Dedifferentiated amniotic fluid mesenchymal stem cell (primary cell): Measurements from ENCODE around the gene RTKN2.

Source experiments
- DNase-seq: peaks from one replicate; pipeline ENCODE4 v3.0.0-alpha.2; 2016; ENCODE audit errors: extremely low spot score

The RTKN2 gene

DNA sequence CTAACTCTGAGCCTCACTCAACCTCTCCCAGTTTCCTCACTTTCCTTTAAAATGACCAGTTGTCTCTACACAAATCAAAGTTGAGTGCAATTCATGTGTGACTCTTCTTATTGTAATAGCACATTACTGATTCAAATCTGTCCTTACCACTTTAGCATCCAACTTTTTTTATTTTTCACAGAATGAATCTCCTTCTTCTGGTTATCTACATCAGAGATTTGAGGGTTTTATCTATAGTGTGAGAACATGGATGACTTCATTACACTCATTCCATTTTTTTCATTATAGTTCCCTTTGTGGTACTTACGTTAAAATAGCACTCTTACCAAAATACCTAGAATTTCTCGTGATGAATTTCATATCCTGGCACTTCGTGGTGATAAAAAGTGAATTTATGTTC is 43.3 kb downstream of the RTKN2 start:
- no peak for DNase-seq

DNA sequence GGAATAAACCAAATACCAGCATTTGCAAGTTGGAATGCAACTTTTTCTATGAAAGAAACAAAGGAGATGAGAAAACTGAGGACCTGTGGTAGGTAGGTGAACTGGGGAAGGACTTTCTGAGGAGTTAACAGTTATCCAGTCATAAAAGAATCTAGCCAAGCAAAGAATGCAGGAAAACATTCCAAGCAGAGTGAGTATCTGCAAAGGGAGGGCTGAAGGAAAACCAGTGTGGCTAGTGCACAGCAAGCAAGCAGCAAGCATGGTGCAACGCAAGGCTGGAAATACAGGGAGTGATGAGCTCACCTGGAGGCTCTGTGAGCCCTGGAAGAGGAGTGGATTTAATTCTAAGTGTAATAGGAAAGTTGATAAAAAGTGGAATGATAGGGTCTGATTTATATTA is 44.0 kb downstream of the RTKN2 start:
- DNase-seq = peak; percentile 31

DNA sequence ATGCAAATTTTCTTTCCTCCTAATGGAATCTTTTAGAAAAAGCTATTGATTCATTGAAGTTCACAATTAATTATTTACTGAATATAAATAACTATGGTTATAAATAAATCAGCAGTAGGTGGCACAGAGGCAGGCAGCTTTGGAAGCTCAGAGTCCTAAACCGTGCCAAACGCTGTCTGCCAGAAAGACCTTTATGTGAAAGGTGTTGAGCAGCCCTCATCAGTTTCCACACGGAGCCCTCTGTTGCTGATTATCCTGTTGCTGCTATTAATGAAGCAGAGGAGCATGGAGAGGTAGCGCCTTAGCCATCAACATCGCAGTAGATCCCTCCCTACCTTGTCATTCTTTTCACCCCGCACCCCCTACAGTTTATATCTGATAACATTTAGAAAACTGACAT is 51.0 kb downstream of the RTKN2 start:
- DNase-seq = no peak

DNA sequence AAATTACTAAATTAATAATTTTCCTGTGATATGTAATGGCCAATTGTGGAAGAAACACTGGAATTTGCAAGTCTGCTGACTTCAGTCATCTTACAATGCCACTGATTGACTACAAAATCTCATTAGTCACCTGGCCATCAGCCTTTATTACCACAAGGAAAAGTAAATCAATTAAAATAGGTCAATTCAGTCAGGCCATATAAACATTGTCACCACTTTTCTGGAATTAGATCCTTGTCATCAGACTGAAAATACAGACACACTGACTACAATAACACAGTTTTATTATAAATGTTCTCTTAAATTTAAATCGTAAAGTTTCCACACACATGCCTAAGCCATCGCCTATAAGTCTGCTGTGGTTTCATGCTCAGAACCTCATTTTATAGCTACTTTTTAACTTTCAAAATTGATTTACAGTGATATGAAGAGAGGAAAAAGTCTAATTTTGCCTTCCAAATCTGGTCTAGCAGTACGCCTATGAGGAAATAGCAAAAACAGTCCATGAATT is 54.2 kb downstream of the RTKN2 start:
- no peak for DNase-seq

DNA sequence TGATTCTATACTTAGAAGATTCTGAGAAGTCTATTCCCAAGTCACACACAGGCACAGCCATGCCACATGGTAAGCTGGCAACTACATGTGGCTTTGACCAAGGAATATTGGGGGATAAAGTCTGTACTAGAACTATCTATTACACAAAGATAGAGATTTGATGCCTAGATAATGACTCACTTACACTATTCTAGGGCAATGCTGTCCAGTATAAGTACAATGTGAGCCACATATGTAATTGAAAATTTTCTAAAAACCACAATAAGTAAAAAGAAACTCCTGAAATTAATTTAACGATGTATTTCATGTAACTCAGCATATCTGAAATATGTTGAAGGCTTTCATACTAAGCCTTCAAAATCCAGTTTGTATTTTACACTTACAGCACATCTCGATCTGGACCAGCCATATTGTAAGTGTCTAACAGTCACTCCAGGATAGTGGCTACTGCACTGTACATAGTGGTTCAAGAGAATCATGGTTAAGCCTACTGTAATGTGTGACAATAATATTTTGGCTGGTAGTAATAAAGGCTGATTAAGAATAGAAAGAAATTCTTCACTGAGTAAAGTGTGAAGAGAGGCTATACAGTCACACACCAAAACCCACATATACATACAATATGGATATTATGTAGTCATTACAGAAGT is 62.8 kb downstream of the RTKN2 start:
- no peak for DNase-seq

DNA sequence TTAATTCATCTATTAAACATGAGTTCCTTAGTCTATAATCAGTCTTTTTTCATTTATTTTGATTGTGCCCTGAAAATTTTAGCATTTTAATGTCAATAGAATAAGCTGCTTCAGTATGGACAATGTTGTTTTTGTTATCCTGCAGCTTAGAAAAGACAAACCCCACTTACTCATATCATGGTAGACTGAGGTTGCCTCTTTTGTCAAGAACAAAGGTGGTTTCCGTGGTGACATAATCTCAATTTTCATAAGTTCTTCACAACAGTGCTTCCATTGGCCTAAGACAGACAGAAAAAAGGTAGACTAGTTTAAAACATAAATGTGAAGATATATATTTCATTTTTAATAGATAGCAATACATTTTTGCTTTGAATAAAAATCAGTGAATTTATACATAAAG is 69.1 kb downstream of the RTKN2 start:
- no peak for DNase-seq

DNA sequence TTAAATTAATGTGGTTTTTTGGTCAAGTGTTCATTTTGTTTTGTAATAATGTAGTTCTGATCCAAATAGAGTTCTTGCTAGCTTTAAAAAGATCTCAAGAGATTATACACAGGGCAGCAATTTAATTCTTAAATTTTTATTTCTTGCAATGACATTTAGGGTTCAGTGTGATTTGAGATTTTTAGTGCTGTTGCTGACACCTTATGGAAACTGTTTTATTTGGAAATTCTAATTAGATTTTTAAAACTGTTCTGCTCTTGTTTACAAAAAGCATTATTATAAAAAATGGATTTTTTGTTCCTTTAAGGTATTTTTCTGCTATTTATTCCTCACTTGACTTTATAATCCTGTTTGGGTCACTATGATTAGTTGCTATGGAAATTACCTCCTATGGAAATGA is 72.1 kb downstream of the RTKN2 start:
- no peak for DNase-seq

DNA sequence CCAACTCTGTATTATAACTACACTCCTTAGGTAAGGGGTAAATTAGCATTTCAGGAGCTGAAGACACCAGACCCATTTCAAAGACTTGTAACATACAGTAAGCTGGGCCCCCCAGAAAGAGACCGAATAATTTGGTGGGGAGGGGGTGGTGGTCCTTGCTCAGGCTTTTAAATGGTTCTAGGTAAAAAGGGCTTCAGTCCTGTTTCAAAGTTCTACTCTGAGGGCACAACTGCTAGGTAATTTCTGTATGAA is 73.0 kb downstream of the RTKN2 start:
- DNase-seq = no peak

DNA sequence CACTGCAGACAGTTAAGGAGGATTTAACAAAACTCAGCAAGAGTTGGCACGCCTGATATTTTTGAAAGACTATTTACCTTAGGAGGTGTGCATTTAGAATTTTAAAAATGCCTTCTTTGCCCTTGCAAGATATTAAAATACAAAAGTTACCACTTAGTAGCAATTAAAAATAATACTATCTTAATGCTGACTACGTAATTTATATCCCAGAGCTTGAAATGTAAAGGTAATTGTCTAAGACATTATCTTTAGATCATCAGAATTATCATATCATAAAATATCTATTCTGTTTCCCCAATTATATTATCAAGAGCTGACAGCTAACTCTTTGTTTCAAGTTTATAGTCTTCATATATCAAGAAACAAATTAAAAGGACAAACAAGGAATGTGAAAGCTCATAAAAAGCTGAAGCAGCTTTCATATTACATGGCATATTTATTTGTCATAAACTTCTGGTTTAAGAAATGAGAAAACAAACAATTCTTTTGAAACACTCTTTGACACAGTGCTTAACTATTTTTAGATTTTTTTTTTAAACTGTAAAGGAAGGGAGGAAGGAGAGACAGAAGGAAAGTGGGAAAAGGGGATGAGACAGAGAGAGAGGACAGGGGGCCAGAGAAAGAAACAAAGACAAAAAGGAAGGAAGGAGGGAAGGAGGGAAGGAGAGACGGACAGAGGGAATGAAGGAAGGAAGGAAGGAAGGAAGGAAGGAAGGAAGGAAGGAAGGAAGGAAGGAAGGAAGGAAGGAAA is 73.5 kb downstream of the RTKN2 start:
- DNase-seq = no peak

DNA sequence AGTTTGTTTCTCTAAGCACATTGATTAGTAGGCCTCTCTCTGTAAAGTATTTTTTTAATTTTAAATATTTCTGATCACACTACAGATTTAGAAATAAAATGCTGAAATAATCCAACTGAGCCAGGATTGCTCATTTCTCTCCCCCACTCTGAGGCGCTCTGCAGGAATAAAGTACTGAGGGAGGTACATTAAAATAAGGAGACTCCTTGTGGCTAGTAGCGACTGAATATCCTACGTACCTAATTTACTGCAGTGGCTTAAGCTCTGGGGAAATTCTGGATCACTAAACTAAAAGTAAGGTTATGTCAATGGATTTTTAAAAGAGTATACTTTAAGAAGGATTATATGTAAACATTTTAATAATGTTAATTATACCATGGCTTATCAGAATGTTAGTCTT is 75.2 kb downstream of the RTKN2 start:
- DNase-seq = no peak

DNA sequence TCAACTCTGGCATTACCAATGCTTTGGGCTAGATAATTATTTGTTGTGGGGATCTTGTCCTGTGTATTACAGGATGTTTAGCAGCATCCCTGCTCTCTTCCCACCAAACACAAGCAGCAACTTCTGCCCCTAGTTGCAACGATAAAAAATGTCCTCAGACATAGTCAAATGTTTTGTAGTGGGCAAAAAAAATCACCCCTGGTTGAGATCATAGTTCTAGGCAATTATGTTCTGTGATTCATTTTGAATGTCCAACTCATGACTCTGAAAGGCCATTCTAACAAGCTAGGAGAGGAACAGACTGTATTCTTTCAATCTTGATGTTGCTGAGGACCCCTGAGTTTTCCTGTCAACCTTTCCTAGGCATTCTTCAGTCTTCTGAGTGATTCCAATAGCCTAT is 79.5 kb downstream of the RTKN2 start:
- no peak for DNase-seq

DNA sequence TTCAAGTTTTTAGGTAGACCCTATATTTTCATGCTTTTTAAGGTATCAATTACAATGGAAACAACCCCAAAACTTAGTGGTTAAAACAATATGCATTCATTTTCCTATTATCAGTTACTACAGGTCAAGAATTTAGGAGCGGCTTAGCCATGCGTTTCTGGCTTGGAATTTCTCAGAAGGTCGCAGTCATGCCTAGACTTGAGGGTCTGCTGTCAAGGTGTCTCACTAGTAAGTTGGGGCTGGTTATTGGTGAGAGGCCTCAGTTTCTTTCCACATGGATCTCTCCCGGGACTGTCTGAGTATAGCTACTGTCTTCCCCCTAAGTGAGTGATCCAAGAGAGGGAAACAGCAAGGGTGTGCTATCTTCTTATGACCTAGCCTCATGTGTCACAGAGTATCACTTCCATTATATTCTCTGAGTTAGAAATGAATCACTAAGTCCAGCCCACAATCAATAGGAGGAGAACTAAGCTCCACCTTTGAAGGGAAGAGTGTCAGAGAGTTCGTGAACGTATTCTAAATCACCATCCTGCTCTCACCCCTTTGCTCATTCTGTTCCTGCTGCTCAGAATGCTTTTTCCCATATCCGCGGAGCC is 80.5 kb downstream of the RTKN2 start:
- DNase-seq = no peak

DNA sequence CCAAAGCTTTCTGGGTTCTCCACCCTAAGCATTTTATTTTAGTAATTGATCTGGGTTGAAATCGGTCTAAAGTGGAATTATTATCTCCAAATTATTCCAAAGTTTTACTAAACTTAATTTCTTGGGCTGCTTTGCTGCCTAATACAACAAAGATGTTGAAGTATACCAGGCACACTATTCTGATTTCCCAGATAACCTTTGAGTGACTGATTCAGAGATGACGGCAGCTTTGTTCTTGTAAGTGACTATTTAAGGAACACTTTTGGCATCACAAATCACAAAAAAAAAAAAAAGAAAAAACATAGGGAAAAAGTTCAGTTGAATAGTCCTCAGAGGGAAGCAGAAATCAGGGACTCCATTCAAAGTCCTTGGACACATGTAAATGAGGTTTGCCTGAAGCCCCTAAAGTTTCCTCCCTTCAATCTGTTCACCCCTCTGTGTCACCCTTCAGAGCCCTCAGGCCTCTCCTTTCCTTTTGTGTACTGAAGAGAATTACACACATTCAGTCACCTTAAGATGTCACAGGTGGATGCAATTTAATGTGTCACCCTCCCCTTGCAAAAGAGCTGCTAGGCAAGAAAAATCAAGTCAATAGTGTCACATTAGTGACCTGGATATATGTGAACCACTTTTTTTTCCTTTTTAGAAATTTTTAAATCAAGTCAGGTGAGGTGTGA is 81.5 kb downstream of the RTKN2 start:
- no peak for DNase-seq

DNA sequence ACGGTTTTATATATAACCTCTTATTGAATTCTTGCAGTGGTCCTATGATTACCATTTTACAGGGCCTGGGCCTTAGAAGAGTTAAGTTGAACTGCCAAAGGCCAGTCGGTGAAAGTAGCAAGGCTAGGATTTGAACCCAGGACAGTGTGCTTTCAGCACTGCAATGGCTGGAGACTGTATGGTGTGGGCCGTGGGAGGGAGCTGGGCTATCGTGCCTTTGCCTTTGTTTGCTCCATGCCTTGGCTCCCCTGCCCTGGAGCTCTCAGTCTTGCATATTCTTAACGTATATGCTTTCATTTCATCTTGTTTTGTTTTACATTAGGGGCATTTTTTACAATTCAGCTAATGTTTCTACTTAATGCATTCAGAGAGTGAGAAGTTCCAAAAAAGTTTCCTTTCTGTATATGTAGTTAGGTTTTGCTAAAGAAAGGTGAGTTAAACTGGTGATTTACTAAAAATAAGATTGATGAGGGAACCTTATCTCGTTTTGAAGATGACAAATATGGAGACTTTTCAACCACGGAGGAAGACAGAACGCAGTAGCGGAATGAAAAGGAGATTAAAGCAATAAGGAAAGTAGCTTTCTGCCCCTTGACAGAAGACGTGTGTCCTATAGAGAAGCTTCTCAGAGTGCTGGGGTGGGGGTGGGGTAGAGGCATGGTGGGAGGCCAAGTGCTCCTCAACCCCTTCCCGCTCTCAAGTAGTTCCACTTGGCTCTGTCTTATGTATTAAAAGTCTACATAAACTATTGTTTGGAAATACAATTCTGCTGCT is 82.5 kb downstream of the RTKN2 start:
- no peak for DNase-seq

DNA sequence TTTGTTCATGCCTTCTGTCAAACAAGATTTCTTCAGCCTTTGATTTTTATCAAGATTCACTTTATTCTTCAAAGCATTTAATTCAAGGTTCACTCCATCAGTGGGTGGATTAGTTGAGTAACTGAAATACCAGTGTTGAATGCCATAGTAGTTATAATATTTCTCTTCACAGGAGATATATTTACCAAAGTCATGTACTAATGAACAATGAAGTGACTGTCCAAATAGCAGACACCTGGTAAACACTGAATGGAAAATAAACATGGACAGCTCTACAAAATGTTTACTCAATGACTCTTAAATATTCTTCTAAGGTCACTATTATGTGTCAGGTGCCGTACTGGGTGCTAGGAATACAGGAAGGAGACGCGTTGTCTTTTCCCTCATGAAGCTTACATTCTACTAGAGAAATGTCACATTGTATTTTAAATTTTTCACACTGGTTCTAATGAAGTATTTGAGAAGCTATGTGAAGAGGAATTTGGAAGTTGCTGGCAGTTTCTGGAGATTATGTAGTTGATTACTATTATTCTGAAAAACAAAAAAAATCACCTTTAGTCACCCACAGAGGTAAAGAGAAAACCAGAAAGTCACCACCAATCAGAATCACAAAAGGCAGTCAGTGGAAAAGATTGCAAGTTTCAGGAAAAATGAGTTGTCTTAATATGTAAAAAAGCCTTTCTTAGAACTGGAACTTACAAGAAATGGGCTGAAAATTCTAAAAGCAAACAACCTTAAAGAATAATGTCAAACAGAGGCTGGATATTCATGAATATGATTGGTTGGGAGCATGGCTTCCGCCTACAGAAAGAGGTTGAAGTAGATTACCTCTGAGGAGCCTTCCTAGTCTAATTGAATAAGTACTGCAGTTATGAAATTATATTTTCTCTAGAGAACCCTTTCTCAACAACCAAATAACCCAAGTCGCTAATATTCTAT is 84.5 kb downstream of the RTKN2 start:
- no peak for DNase-seq

DNA sequence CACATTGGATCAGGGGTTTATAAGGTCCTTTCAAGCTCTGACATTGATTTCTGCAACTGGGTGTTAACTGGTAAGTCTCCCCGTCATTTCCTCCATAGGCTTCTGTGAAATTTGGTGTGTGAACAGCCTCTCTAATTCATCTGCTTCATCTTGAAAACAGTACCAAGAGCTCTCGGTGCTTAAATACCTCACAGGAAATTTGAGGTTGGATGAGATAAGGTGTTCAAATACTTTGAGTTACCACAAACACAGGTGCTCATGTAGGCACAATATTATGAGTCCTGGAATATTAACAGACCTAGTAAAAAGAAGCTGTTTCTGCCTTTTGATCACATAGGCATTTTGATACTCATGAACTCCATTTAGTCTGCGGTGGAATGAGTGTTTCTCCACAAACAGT is 85.2 kb downstream of the RTKN2 start:
- DNase-seq = no peak

DNA sequence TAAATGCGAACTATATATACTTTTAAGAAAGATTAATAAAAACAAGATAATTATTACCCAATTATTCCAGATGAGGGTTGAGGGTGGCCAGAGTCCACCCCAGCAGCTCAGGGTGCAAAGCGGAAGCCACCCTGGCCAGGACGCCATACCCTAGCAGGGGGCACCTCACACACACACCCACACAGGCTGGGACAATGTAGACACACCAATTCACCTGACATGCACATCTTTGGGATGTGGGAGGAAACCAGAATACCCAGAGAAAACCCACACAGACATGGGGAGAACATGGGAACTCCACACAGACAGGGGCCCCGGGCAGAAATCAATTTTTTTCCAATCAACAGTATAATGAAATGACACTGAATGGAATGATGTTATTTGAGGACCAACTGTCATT is 86.0 kb downstream of the RTKN2 start:
- no peak for DNase-seq

DNA sequence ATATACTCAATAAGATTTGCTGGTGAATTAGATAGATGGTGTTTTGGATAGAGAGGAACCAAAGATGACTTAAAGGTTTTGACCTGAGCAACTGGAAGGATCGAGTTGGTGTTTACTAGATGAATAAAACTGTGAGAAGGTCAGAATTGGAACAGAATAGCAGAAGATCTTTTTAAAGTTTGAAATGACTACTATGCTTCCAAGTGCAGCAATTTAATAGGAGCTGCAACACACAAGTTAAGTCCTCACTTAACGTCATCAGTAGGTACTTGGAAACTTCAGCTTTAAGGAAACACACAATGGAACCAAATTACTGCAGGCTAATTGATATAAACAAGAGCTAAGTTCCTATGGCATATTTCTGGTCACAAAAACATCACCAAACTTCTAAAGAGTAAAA is 86.5 kb downstream of the RTKN2 start:
- DNase-seq = no peak

DNA sequence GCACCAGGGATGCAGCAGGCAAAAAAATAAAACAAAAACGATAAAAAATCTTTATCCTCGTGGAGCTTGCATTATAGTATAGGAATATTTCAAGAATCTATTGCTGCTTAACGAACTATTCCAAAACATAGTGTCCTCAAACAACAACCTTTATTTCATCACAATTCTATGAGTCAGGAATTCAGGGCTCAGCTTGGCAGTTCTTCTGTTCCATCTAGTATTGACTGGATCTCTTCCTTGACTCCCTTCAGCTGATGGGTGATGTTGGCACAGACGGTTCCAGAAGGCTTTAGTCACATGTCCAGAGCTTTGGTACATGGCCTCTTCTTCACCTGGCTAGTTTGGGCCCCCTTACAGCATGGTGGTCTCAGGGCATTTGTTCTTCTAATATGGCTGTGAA is 88.0 kb downstream of the RTKN2 start:
- no peak for DNase-seq

DNA sequence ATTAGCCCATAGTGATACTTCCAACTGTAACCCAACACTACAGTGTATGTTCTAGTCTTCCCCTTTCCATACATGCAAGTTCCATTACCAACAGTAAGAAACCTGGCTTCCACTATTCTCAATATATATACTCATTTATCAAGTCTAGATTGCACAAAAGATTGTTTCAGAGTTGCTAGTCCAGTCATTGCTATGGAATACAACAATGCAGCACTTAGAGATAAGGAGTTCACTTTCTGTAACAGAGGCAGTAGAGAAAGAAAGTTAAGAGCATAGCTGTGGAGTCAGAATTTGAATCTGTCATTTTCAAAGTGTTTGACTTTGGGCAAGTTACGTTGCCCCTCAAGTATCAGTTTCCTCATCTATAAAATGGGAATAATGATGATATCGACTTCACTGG is 90.1 kb downstream of the RTKN2 start:
- DNase-seq = no peak

DNA sequence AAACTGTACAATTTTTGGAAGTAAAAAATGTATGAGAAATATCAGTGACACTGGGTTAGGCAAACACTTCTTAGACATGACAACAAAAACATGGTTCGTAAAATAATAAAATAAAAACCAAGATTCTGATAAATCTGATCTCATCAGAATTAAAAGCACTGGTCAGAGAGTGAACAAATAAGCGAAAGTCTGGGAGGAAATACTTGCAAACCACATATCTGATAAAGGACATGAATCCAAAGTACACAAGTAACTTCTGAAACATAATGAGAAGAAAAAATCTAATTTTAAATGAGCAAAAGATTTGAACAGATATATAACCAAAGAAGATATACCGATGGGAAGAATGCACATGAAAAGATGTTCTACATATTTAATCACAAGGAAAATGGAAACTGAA is 91.5 kb downstream of the RTKN2 start:
- no peak for DNase-seq
